PC-3 (cell line): Measurements from ENCODE around the gene CD9. TPM values are rescaled to one million over a fixed set of nuclear protein-coding genes. Genes with fewer than 3 reads are reported as not detected.
A peak's percentile ranks its signal among the peaks of the same experiment; 100 is the strongest.

ENCODE experiments used
- ATAC-seq: fragments of 200-7000 bp; cut with Tn5 transposase; 2 replicates; pipeline ENCODE4 v1.9.1; 2020; ENCODE audit warnings: mild to moderate bottlenecking, moderate library complexity
- BruUV-seq: library from RNA; stranded (reverse); fragments of 400-500 nt; replicated peaks from 2 replicates; lab custom pipeline; 2021; lab: Mats Ljungman, UMichigan
- CTCF ChIA-PET: fragments of 300-600 bp; sonication (Branson Sonifier 250); formaldehyde crosslinking; loops from one replicate; lab custom pipeline; 2022; ENCODE audit warnings: antibody characterized with exemption; lab: Charles Lee
- POLR2A ChIA-PET: fragments of 300-600 bp; sonication (Branson Sonifier 250); formaldehyde crosslinking; loops from one replicate; lab custom pipeline; 2022; ENCODE audit warnings: antibody characterized with exemption; ENCODE audit not compliant: unreplicated experiment; lab: Charles Lee
- DNase-seq: peaks from one replicate; pipeline ENCODE4 v3.0.0-alpha.2; 2015
- H2AFZ ChIP-seq: fragments of 300-600 bp; sonication (generic); 2 replicates; pipeline ENCODE4 v1.6.0; 2016; ENCODE audit warnings: antibody characterized with exemption, low read length
- H3F3A ChIP-seq: fragments of 300-600 bp; sonication (generic); one replicate; pipeline ENCODE4 v1.6.0; 2017; ENCODE audit warnings: antibody characterized with exemption, low read length, control low read depth, mild to moderate bottlenecking; ENCODE audit not compliant: unreplicated experiment
- H3K27ac ChIP-seq: fragments of 300-600 bp; sonication (generic); 2 replicates; pipeline ENCODE4 v1.5.1; 2016; ENCODE audit warnings: mild to moderate bottlenecking, low read length
- H3K27me3 ChIP-seq: fragments of 300-600 bp; sonication (generic); 2 replicates; pipeline ENCODE4 v1.6.1; 2016; ENCODE audit warnings: low read length, mixed read lengths
- H3K36me3 ChIP-seq: fragments of 300-600 bp; sonication (generic); 2 replicates; pipeline ENCODE4 v1.6.1; 2016; ENCODE audit warnings: low read depth, mixed run types, low read length, mixed read lengths
- H3K4me1 ChIP-seq: fragments of 300-600 bp; sonication (generic); 2 replicates; pipeline ENCODE4 v1.5.1; 2016; ENCODE audit warnings: low read length; ENCODE audit not compliant: insufficient read depth
- H3K4me2 ChIP-seq: fragments of 300-600 bp; sonication (generic); 2 replicates; pipeline ENCODE4 v1.6.0; 2016; ENCODE audit warnings: low read length
- H3K4me3 ChIP-seq: fragments of 300-600 bp; sonication (generic); 2 replicates; pipeline ENCODE4 v1.5.1; 2016; ENCODE audit warnings: mild to moderate bottlenecking, low read length, mixed read lengths
- H3K79me2 ChIP-seq: fragments of 300-600 bp; sonication (generic); 2 replicates; pipeline ENCODE4 v1.6.1; 2017; ENCODE audit warnings: low read length, mixed read lengths
- H3K9ac ChIP-seq: fragments of 300-600 bp; sonication (generic); 2 replicates; pipeline ENCODE4 v1.6.0; 2016; ENCODE audit warnings: mild to moderate bottlenecking, low read length
- H3K9me2 ChIP-seq: fragments of 300-600 bp; sonication (generic); replicated peaks from 2 replicates; pipeline ENCODE4 v1.6.1; 2016; ENCODE audit warnings: mixed run types, low read length, mixed read lengths
- H3K9me3 ChIP-seq: fragments of 300-600 bp; sonication (generic); 2 replicates; pipeline ENCODE4 v1.6.1; 2016; ENCODE audit warnings: low read length, mixed read lengths
- H4K20me1 ChIP-seq: fragments of 300-600 bp; sonication (generic); 2 replicates; pipeline ENCODE4 v1.6.1; 2016; ENCODE audit warnings: low read length, mixed read lengths
- CTCF ChIP-seq: fragments of 300-600 bp; sonication (generic); conservative IDR thresholded peaks from 2 replicates; pipeline ENCODE4 v1.5.1; 2017; ENCODE audit warnings: antibody characterized with exemption, low read depth, mild to moderate bottlenecking, low read length
- EZH2 ChIP-seq: fragments of 300-600 bp; sonication (generic); IDR thresholded peaks from one replicate; pipeline ENCODE4 v1.6.1; 2017; ENCODE audit warnings: antibody characterized with exemption, mild to moderate bottlenecking, low read length; ENCODE audit not compliant: unreplicated experiment
- EZH2phosphoT487 ChIP-seq: fragments of 300-600 bp; sonication (generic); IDR thresholded peaks from 2 replicates; pipeline ENCODE4 v1.6.1; 2018; ENCODE audit warnings: mild to moderate bottlenecking, antibody characterized with exemption, low read length, borderline replicate concordance
- intact Hi-C: fragments of 100-400 bp; cut with micrococcal nuclease; formaldehyde crosslinking; loops from 2 replicates; pipeline ENCODE4 v1.9.0; 2023
- total RNA-seq: library from RNA; depleted of rRNA; stranded (reverse); fragments of >200 nt; gene quantifications from 2 replicates; pipeline ENCODE4 v1.2.3, GENCODE V29; 2014

Gene CD9
- total RNA-seq, 1 experiment from 2014 or later = 174 TPM

- CTCF ChIA-PET = interaction anchor here (0.8 kb wide), 1 partner anchor 14 kb away, joined by 5 read pairs; no protein-coding TSS in a partner anchor
- H3K4me1 ChIP-seq = peaks cover 31% of the 10 kb centered on the region
Measured at GRCh38 chr12:6181583-6182278, 18.5 kb upstream of the CD9 start.

GRCh38 chr12:6182279-6182898 is 17.8 kb upstream of the CD9 start:
- peak overlapping the region; percentile 60; the same call in 1 of the 2 replicates for H2AFZ ChIP-seq
- BruUV-seq = no TSS peak
- no peaks in the 10 kb centered on the region for H3K9me3 ChIP-seq
- ATAC-seq (peak; percentile 19), DNase-seq (peak; percentile 52)
- H3K79me2 ChIP-seq = no peaks in the 10 kb centered on the region
- POLR2A ChIA-PET = no interaction called here
- no peaks in the 10 kb centered on the region for H3K36me3 ChIP-seq
- peaks cover 31% of the 10 kb centered on the region for H3K4me1 ChIP-seq
- no peak overlapping the region for H3K9ac ChIP-seq
- H3K4me3 ChIP-seq = no peak overlapping the region
- H3F3A ChIP-seq = no peaks in the 10 kb centered on the region
- H3K9me2 ChIP-seq = no peaks in the 10 kb centered on the region
- CTCF ChIA-PET = interaction anchor here (0.8 kb wide), 1 partner anchor 13 kb away, joined by 5 read pairs; no protein-coding TSS in a partner anchor
- no peaks in the 10 kb centered on the region for H3K27me3 ChIP-seq
- H4K20me1 ChIP-seq = no peaks in the 10 kb centered on the region
- peak overlapping the region; percentile 58 for H3K27ac ChIP-seq
- intact Hi-C loops = loop anchor here (5.0 kb wide), 1 partner anchor 115 kb away; no protein-coding TSS in a partner anchor
- peak overlapping the region; percentile 39 for H3K4me2 ChIP-seq
- no peak for TF ChIP-seq EZH2
- no peak for TF ChIP-seq CTCF
- TF ChIP-seq EZH2phosphoT487 = no peak

More at GRCh38 chr12:6181583-6182278, 18.5 kb upstream of the CD9 start:
- H3K4me3 ChIP-seq = no peak overlapping the region
- BruUV-seq = no TSS peak
- H3F3A ChIP-seq = no peaks in the 10 kb centered on the region
- H4K20me1 ChIP-seq = no peaks in the 10 kb centered on the region
- no peaks in the 10 kb centered on the region for H3K27me3 ChIP-seq
- TF ChIP-seq CTCF (no peak), EZH2 (no peak), EZH2phosphoT487 (no peak)
- H3K27ac ChIP-seq = peak overlapping the region; percentile 58
- H3K36me3 ChIP-seq = no peaks in the 10 kb centered on the region
- no peak overlapping the region for H3K9ac ChIP-seq
- no peak for DNase-seq
- H3K9me2 ChIP-seq = no peaks in the 10 kb centered on the region
- no peaks in the 10 kb centered on the region for H3K9me3 ChIP-seq
- ATAC-seq = no peak; the same call in 1 of the 2 replicates
- H3K4me2 ChIP-seq = peak overlapping the region; percentile 39
- intact Hi-C loops = loop anchor here (5.0 kb wide), 1 partner anchor 114 kb away; no protein-coding TSS in a partner anchor
- no peaks in the 10 kb centered on the region for H3K79me2 ChIP-seq
- POLR2A ChIA-PET = no interaction called here
- peak overlapping the region; percentile 60; the same call in 1 of the 2 replicates for H2AFZ ChIP-seq
